GM19397 (cell line): ENCODE data around the gene MDC1.
"Not testable (repeated sequence)": the region's sequence is repeated elsewhere in the genome, so short reads cannot be mapped to it uniquely, and the experiment has no call there.

Experiments
- ATAC-seq: cut with Tn5 transposase; IDR thresholded peaks from one replicate; pipeline ENCODE4 v1.9.1; 2021; ENCODE audit warnings: mild to moderate bottlenecking, moderate library complexity; ENCODE audit not compliant: unreplicated experiment

MDC1 gene

GRCh38 chr6:30717129-30717844 is at the start of gene MDC1:
Gene MDC1 (minus strand): TSS chr6:30717281. CDS start chr6:30715175, 2,106 bp downstream.
- peak; percentile 54 for ATAC-seq

GRCh38 chr6:30766461-30767157 is 49.5 kb upstream of the MDC1 start:
- ATAC-seq: no peak

- not testable (repeated sequence) for ATAC-seq
Observed at GRCh38 chr6:30765495-30765894, 48.4 kb upstream of the MDC1 start.

GRCh38 chr6:30764490-30765043 is 47.5 kb upstream of the MDC1 start:
- ATAC-seq: not testable (repeated sequence)

- no peak for ATAC-seq
Observed at GRCh38 chr6:30763618-30764489, 46.8 kb upstream of the MDC1 start.

GRCh38 chr6:30763155-30763617 is 46.1 kb upstream of the MDC1 start:
- no peak for ATAC-seq

- no peak for ATAC-seq
Observed at GRCh38 chr6:30761791-30762429, 44.8 kb upstream of the MDC1 start.

GRCh38 chr6:30760549-30760948 is 43.5 kb upstream of the MDC1 start:
- ATAC-seq: no peak

- no peak for ATAC-seq
Observed at GRCh38 chr6:30759575-30760239, 42.6 kb upstream of the MDC1 start.

GRCh38 chr6:30757261-30757904 is 40.3 kb upstream of the MDC1 start:
- ATAC-seq: no peak

- ATAC-seq: not testable (repeated sequence)
Observed at GRCh38 chr6:30756405-30757003, 39.4 kb upstream of the MDC1 start.

GRCh38 chr6:30754631-30755030 is 37.5 kb upstream of the MDC1 start:
- no peak for ATAC-seq

- no peak for ATAC-seq
Observed at GRCh38 chr6:30752157-30752927, 35.3 kb upstream of the MDC1 start.

GRCh38 chr6:30750379-30750668 is 33.2 kb upstream of the MDC1 start:
- ATAC-seq: no peak

GRCh38 chr6:30749554-30750378 is 32.7 kb upstream of the MDC1 start:
- ATAC-seq: no peak

GRCh38 chr6:30748851-30749540 is 31.9 kb upstream of the MDC1 start:
- ATAC-seq: no peak
